Measurements from ENCODE around the gene HSPG2.

DNA sequence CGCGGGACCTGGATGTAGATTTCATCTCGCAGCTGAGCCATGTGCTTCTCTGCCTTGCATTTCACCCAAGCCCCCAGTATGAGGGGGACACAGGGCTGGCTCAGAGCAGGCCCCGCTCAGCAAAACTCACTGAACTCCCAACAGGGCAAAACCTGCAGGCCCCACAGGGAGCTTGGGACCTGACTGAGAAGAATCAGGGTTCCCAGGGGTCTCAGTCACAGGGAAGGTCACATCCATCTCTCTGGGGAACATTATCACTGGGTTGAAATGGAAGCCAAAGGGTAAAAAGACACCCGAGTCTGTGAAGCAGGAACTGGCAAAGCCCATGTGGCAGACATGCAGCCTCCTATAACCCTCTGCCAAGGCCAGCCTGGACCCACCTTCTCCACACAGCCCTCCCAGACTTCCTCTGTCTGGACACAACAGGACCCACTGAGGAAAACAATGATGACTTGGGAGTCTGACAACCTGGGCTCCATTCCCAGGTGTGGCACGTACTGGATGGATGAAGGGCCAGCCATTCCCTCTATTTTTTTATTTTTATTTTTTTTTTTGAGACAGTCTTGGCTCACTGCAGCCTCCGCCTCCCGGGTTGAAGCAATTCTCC is 11.7 kb downstream of the HSPG2 start:
- TF ChIP-seq POLR2A (IDR thresholded peaks at IDR 0.05) (no peak), CTCF (IDR thresholded peaks at IDR 0.05) (no peak)
